Left renal pelvis (tissue), 4 donors: ENCODE results near the gene CCP110. TPM values are rescaled to one million over a fixed set of nuclear protein-coding genes. Genes with fewer than 3 reads are reported as not detected.
"Not testable (repeated sequence)": the region's sequence is repeated elsewhere in the genome, so short reads cannot be mapped to it uniquely, and the experiment has no call there.

Experiments
- DNase-seq, 4 donors: peaks; one replicate each; pipeline ENCODE4 v3.0.0-alpha.2; 2013; ENCODE audit warnings: low read depth in 4 of 4, low spot score in 3 of 4
- polyA plus RNA-seq, 4 donors: library from polyadenylated mRNA; unstranded; fragments of 120-200 nt; gene quantifications; one replicate each; pipeline ENCODE4 v1.2.1, GENCODE V29; 2013; ENCODE audit not compliant: insufficient read length in 4 of 4

The CCP110 gene
- polyA plus RNA-seq, 4 donors: 22.6 to 35.1 (median 28.1) TPM

DNA sequence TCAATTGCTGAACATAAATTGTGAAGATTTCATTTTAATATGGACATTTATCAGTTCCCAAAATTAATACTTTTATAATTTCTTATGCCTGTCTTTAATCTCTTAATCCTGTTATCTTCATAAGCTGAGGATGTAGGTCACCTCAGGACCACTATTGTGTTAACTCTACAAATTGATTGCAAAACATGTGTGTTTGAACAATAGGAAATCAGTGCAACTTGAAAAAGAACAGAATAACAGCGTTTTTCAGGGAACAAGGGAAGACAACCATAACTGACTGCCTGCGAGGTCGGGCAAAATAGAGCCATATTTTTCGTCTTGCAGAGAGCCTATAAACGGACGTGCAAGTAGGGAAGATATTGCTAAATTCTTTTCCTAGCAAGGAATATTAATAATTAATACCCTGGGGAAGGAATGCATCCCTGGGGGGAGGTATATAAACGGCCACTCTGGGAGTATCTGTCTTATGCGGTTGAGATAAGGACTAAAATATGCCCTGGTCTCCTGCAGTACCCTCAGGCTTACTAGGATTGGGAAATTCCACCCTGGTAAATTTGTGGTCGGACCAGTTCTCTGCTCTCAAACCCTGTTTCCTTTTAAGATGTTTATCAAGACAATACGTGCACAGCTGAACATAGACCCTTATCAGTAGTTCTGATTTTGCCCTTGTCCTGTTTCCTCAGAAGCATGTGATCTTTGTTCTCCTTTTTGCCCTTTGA is 19.7 kb downstream of the CCP110 start:
- not testable (repeated sequence) for DNase-seq

GRCh38 chr16:19548144-19548543 is 24.4 kb downstream of the CCP110 start:
- DNase-seq: no peak

DNA sequence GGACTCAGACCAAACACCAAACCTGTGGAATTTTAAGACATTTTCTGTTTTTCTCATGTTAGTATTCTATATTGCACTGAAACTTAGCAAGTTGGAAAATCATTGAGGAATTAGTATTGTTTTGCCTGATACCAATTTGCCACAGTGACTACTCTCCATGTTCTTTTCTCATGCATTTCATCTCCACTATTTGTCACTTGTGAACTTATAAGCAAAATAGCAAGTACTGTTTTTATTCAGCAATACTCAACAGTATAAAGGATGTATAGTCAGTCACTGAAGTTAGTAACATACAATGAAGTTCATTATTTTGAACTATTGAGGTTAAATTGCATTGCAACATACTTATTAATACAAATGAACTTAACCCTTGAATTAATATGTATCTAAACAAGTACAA is 25.9 kb downstream of the CCP110 start:
- DNase-seq: no peak

DNA sequence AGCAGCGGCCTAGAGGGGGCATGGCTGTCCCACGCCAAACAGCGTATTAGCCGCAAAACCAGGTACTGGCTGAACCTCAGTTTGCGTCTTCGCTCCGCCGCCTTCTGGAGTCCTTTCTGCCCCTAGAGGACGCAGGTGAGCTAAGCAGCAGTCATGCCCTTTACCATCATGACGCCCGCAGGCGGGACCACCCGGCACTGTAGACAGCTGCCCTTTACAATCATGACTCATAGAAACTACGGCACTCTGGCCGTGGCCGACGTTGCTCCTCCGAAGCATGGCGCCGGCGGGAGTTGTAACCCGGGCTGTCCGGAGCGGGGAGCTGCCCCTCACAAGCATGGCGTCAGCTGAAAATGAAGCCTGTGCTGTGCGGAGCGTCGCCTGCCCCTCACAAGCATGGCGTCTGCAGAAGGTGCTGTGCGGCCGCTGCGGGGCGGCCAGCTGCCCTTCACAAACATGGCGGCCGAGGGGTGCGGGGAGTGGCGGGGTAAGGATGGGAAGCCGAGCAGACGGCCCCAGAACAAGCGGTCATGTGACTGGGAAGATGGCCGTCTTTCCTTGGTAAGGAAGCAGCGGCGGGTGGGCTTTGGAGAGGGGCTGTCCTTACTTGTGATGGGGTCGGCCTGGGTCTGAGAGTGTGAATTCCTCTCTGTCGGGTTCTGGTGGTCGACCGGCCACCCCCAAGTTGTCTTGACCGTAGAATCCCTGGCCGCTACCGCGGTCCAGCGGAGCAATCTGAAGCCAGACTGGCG is 31.6 kb downstream of the CCP110 start, which contains the start of gene VPS35L:
Gene VPS35L, plus strand, starts transcription at position 518 of the 752 bp plus-strand sequence. Its CDS starts 27 bp downstream, at position 545.
- peak; percentile 94 to 96 (median 96) for DNase-seq

GRCh38 chr16:19555938-19556771 is 32.4 kb downstream of the CCP110 start:
- DNase-seq: peak in 3 of 4 donors; percentile 2 to 22 (median 12)

DNA sequence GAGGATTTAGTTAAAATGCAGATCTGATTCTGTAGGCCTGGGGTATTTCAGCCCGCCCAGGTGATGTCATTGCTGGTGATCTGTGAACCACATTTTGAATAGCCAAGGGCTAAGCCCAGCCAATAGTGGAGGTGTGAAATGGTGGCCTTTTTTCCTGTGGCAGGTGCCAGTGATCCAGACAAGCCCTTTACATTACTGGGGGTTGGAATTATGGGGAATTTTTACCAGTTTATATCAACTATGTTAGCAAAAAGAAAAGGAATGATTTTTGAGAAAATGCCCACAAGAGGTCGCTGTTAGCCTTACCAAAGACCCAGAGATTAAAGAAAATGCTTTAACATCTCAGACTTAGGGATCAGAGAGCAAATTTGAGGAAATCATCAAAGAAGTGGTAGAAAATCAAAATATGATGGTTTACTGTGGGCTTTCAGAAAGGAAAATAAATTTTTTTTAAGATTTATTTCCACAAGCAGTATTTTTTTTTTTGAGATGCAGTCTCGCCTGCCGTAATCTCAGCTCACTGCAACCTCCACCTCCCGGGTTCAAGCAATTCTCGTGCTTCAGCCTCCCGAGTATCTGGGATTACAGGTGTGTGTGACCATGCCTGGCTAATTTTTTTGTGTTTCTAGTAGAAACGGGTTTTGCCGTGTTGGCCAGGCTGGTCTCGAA is 35.6 kb downstream of the CCP110 start:
- DNase-seq: peak in 2 of 4 donors; percentile 16 to 32

GRCh38 chr16:19560078-19560477 is 36.3 kb downstream of the CCP110 start:
- no peak for DNase-seq

GRCh38 chr16:19563377-19563776 is 39.6 kb downstream of the CCP110 start:
- DNase-seq: no peak

DNA sequence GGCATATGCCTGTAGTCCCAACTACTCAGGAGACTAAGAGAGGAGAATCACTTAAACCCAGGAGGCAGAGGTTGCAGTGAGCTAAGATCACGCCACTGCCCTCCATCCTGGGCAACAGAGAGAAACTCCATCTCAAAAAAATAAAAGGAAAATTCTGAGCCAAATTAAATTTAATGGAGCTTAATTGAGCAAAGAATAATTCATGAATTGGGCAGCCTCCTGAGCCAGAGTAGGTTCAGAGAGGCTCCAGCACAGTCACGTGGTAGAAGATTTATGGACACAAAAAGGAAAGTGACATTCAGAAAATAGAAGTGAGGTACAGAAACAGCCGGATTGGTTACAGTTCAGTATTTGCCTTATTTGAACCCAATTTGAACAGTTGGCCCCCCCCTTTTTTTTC is 42.6 kb downstream of the CCP110 start:
- no peak for DNase-seq

DNA sequence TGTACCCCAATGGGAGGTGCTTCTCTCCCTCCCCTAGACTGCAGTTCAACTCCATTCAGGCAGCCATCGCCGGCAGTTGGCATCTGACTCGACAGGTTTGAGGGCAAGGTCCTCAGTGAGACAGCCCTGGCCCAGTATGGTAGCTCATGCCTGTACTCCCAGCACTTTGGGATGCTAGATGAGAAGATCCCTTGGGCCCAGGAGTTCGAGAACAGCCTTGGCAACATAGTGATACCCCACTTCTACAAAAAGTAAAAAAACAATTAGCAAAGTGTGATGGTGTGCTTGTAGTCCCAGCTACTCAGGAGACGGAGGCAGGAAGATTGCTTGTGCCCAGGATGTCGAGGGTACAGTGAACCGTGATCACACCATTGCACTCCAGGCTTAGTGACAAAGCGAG is 43.8 kb downstream of the CCP110 start:
- no peak for DNase-seq

DNA sequence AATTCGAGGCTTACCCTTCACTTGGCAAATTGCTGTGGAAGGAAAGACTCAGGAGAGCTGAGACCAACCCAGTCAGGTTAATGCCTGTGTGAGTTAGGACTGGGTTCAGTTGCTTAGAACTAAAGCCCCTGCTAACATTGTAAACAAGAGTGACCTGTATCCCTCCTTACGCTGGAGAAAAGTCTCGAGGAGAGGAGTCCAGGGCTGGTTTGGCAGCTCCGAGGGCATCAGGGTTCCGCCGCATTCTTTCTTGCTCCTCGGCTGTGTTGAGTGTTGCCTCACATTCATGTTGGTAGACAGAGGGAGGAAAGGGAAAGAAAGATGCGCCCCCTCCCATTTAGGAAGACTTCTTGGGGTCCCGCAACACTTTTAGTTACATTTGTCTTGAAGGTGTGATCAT is 50.3 kb downstream of the CCP110 start:
- no peak for DNase-seq

DNA sequence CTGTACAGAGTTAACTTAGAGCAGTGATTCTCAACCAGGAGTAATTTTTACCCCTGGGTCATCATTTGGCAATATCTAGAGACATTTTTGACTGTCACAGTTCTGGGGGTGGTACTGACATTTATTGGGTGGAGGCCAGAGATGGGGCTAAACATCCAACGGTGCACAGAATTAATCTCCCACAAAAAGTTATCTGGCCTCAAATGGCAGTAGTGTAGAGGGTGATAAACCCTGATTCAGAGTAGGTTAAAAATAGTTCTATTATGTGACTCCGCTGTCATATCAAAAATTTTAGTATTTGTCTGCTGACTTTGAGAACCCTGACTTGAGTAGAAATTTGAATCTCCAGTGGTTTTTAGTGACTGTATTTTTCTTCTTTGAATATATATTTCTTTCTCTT is 50.9 kb downstream of the CCP110 start:
- DNase-seq: no peak

DNA sequence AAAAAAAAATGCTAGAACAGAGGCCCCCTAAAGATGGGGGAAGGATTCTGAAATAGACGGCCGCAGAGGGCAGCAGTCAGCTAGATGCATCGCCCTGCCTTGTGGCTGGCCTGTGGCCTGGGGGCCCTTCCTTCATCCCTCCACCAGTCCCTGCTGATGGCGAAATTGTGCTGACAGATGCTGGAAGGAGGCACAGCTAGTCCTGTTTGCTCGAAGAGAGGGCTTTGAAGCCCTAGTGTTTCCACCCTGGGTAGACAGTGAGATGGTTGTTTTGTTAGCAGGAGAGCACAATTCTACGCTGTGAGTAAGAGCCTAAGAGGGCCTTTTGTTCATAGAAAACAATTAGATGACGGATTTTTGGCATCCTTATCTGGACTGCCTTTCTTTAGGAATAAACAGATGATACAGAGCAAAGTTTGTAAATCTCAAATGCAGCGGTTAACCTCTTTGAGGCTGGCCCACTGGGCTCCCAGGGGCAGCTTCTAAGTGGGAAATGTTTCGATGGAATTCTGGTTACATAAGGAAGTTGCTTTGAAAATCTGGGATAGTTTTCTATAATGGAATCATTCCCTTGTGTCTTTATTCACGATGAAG is 54.7 kb downstream of the CCP110 start:
- no peak for DNase-seq

DNA sequence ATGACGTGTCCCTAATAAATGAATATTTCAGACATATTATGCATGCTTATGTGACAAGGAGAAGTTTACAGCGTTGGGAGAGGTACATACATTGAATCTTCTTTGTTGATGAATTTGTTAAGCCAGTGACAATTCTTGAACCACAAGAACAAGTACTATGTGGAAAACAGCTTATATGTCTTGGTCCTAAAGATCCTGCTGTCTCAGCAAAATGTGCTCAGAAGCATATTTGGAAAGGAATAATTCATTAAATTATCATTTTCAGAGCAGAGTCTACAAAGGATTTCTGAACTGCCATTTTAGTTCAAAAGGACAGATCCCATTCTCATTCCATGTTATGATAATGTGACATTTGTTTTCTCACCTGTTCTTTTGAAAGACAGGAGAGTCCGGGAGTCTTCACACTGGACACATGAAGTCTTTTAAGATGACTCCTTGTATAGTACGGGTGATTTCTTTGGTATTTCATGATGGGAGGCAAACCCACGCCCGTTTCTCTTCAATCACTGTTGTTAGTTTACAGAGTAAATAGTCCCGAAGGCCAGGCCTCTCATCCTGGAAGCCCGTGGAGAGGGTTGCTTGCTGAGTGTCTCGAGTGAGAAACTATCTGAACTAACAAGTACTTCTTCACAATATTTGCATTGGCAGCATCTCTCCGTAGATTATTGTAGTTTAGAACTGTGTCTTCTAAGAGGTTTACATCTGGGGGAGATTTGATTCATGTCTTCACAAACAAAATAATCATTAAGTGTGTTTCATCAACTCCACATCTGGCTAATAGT is 58.5 kb downstream of the CCP110 start:
- no peak for DNase-seq

DNA sequence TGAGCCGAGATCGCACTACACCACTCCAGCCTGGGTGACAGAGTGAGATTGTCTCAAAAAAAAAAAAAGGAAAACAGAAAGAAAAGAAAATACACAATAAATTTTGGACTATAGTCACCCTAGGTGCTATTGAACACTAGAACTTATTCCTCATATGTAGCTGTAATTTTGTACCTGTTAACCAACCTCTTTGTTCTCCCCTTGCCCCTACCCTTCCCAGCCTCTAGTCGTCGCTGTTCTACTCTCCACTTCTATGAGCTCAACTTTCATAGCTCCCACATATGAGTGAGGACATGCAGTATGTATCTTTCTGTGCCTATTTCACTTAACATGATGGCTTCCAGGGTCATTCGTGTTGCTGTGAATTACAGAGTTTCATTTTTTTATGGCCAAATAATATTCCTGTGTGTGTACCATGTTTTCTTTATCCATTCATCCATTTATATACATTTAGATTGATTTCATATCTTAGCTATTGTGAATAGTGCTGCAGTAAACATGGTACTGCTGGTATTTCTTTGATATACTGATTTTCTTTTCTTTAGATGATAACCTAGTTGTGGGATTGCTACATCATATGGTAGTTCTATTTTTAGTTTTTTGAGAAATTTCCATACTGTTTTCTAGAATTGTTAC is 60.0 kb downstream of the CCP110 start:
- DNase-seq: peak in 2 of 4 donors; percentile 8 to 12

- DNase-seq: no peak
These were observed 64.9 kb downstream of the CCP110 start for GRCh38 chr16:19588661-19589060.

DNA sequence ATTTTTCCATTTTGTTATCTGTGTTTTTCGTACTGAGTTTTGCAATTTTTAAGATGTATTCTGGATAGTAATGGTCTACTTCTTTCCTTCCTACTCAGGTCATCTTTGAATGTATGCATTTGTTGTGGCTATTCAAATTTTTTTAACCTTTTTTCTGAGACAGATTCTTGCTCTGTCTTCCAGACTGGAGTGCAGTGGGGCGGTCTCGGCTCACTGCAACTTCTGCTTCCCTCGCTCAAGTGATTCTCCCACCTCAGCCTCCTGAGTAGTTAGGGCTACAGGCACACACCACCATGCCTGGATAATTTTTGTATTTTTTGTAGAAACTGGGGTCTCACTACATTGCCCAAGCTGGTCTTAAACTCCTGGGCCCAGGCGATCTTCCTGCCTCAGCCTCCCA is 65.4 kb downstream of the CCP110 start:
- no peak for DNase-seq

DNA sequence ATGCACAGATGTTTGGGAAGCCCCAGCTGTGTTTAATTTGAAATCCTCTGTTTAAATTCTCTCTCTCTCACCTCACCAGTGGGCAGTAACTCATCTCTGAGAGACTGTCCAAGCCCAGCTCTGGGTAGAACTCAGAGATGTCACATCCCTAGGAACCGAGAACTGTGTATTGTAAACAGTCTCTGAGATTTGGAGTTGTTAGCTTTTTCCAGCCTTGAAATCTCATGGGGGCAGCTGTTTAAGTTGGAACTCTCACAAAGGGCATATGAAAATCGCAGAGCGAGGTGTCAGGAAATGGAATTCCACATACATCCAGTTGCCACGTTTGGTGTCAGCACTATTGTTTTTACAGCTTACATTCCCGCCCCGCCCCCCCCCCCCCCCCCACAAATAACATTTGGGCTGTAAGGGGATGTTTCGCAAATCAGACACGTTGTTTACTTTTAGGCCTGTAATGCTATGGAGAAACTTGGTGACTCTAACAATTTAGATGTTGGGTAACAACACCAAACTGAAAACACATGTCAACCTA is 66.1 kb downstream of the CCP110 start:
- DNase-seq: peak; percentile 7 to 31 (median 12)
